Natural killer cell treated with Interleukin-12 subunit alpha and Interleukin-12 subunit beta and Interleukin-15 and Interleukin-18, amount 100 ng/mL, for 72 hours (primary cell): Measurements from ENCODE around the gene CHCHD6. TPM values are rescaled to one million over a fixed set of nuclear protein-coding genes. Genes with fewer than 3 reads are reported as not detected.
"Not testable (repeated sequence)": the region's sequence is repeated elsewhere in the genome, so short reads cannot be mapped to it uniquely, and the experiment has no call there.

Experiments used
- ATAC-seq, 2 donors: fragments of 150-1000 bp; cut with Tn5 transposase in 1 of 2; sonication (Bioruptor Pico), chemical (Tn5 transposase) in 1 of 2; 2 replicates each; pipeline ENCODE4 v1.10.0; 2021
- DNase-seq: peaks from one replicate; pipeline ENCODE4 v3.0.0; 2022; ENCODE audit warnings: low spot score
- H3K27ac Mint-ChIP-seq, 2 donors: 1 replicate in 1 of 2; 2 replicates in 1 of 2; pipeline ENCODE4 v1.8.0; 2022; ENCODE audit warnings: mixed read lengths in 2 of 2, mild to moderate bottlenecking in 1 of 2, moderate library complexity in 1 of 2
- H3K27me3 Mint-ChIP-seq, 2 donors: 1 replicate in 1 of 2; 2 replicates in 1 of 2; pipeline ENCODE4 v1.8.0; 2022; ENCODE audit warnings: mixed read lengths in 2 of 2
- H3K36me3 Mint-ChIP-seq: one replicate; pipeline ENCODE4 v1.8.0; 2022; ENCODE audit warnings: mixed read lengths
- H3K4me1 Mint-ChIP-seq, 2 donors: 1 replicate in 1 of 2; 2 replicates in 1 of 2; pipeline ENCODE4 v1.8.0; 2022; ENCODE audit warnings: low read depth in 2 of 2, mixed read lengths in 2 of 2, mild to moderate bottlenecking in 1 of 2
- H3K4me3 Mint-ChIP-seq: one replicate; pipeline ENCODE4 v1.8.0; 2022; ENCODE audit warnings: mixed read lengths
- H3K9me3 Mint-ChIP-seq: 2 replicates; pipeline ENCODE4 v1.8.0; 2022; ENCODE audit warnings: mixed read lengths
- total RNA-seq, 2 donors: library from RNA; stranded (reverse); gene quantifications; one replicate each; pipeline ENCODE4 v1.2.3, GENCODE V29; 2022

Gene CHCHD6
- total RNA-seq, 2 donors from 2014 or later: 8.0 to 13.3 TPM

- Mint-ChIP-seq H3K27me3 (peaks cover 0 to 3% of the 10 kb centered on the region in 2 donors), H3K36me3 (peaks cover 16% of the 10 kb centered on the region), H3K27ac (no peak overlapping the region), H3K4me3 (no peak overlapping the region), H3K9me3 (peaks cover 13% of the 10 kb centered on the region), H3K4me1 (peaks cover 0 to 7% of the 10 kb centered on the region in 2 donors)
- ATAC-seq (no peak), DNase-seq (no peak)
Observed at GRCh38 chr3:126768903-126769302, 64.9 kb downstream of the CHCHD6 start.

DNA sequence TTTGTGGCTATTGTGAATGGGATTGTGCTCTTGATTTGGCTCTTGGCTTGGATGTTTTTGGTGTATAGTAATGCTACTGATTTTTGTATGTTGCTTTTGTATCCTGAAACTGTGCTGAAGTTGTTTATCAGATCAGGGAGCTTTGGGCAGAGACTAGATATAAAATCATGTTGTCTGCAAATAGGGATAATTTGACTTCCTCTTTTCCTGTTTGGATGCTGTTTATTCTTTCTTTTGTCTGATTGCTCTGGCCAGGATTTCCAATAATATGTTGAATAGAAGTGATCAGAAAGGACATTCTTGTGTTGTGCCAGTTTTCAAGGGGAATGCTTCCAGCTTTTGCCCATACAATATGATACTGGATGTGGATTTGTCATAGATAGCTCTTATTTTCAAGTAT, 66.1 kb downstream of the CHCHD6 start:
- Mint-ChIP-seq H3K4me3 (no peak overlapping the region), H3K36me3 (peaks cover 16% of the 10 kb centered on the region)

DNA sequence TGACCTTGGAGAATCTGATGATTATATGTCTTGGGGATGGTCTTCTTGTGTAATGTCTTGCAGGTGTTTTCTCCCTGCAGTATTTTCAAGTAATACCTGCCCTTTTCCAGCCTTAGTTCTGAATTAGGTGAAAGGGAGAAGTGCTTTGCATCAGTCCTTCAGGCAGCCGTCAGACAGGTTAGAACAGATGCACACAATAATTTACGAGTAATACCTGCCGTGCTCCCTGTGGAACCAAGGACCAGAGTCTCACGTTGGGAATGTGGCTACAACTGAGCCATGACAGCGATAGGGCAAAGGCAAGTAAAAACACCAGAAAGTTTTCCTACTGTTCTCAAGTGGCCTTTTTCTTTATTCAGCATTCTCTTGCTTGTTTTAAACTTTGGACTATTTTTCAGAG, 69.1 kb downstream of the CHCHD6 start:
- Mint-ChIP-seq H3K27me3 (peaks cover 0 to 3% of the 10 kb centered on the region in 2 donors), H3K27ac (no peak overlapping the region), H3K9me3 (peaks cover 13% of the 10 kb centered on the region), H3K36me3 (peaks cover 16% of the 10 kb centered on the region), H3K4me3 (no peak overlapping the region), H3K4me1 (peaks cover 0 to 1% of the 10 kb centered on the region in 2 donors)
- DNase-seq: no peak
- no peak for ATAC-seq

More for the DNA sequence above, 66.1 kb downstream of the CHCHD6 start:
- H3K27ac Mint-ChIP-seq: no peak overlapping the region
- H3K4me1 Mint-ChIP-seq: peaks cover 0 to 7% of the 10 kb centered on the region in 2 donors
- DNase-seq: no peak
- no peak for ATAC-seq
- peaks cover 13% of the 10 kb centered on the region for H3K9me3 Mint-ChIP-seq
- peaks cover 0 to 3% of the 10 kb centered on the region in 2 donors for H3K27me3 Mint-ChIP-seq

DNA sequence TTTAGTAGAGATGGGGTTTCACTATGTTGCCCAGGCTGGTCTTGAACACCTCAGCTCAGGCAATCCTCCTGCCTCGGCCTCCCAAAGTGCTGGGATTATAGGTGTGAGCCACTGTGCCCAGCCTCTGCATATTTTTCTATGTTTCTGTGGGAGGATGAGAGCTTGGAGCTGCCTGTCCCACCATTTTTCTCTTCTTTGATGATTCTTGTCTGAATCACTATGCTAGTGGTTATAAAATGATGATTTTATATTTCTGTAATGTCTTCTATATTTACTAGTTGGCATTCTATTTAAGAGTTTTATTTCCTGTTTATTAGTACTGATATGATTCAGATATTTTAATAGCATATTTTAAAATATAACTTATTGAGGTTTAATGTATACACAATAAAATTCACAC, 69.7 kb downstream of the CHCHD6 start:
- H3K4me1 Mint-ChIP-seq: no peaks in the 10 kb centered on the region
- H3K4me3 Mint-ChIP-seq: no peak overlapping the region
- ATAC-seq: no peak

DNA sequence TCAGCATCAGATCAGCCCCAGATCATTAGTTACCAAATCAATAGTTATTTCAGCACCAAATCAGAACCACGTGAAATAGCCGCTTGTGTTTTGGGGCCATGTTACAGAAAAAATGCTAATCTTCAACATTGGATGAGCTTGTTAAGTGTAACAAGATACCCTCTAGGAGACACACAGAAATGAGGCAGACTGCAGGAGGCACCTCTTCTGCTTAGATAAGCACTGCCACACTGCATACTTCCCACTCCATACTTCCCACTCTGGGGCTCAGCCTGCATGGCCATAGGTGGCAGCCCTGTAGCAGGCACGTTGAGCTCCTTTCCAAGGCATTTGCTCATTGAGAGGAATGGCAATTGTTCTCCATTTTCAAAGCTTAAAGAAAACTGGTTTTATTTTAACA, 73.3 kb downstream of the CHCHD6 start:
- Mint-ChIP-seq H3K27me3 (peaks cover 0 to 2% of the 10 kb centered on the region in 2 donors), H3K27ac (no peak overlapping the region), H3K4me3 (no peak overlapping the region), H3K4me1 (no peaks in the 10 kb centered on the region), H3K36me3 (peaks cover 4% of the 10 kb centered on the region), H3K9me3 (peaks cover 3% of the 10 kb centered on the region)
- DNase-seq (no peak), ATAC-seq (no peak)

More for the DNA sequence above, 69.7 kb downstream of the CHCHD6 start:
- Mint-ChIP-seq H3K9me3 (peaks cover 13% of the 10 kb centered on the region), H3K27me3 (peaks cover 0 to 3% of the 10 kb centered on the region in 2 donors), H3K27ac (no peak overlapping the region), H3K36me3 (peaks cover 16% of the 10 kb centered on the region)
- no peak for DNase-seq

DNA sequence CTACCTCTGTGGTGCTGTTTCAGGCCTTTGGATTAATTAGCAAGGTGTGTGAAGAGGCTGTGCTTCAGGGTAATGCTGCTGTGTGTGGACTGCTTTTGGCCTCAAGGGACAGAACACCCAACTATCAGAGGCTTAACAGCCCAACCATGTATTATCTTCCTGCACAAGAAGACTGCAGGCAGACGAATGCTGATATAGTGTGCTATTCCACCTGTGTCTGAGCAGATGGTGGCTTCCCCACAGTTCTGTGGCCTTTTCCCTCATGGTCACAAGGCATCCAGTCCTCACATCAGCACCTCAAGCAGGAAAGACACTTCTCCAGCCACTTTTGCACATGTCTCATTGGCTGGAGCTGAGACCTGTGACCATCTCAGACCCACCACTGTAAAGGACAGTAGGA, 76.6 kb downstream of the CHCHD6 start:
- no peak for ATAC-seq
- Mint-ChIP-seq H3K4me3 (no peak overlapping the region), H3K9me3 (no peaks in the 10 kb centered on the region), H3K27ac (no peak overlapping the region), H3K36me3 (no peaks in the 10 kb centered on the region), H3K27me3 (no peaks in the 10 kb centered on the region), H3K4me1 (peaks cover 6 to 9% of the 10 kb centered on the region in 2 donors)
- DNase-seq: no peak

DNA sequence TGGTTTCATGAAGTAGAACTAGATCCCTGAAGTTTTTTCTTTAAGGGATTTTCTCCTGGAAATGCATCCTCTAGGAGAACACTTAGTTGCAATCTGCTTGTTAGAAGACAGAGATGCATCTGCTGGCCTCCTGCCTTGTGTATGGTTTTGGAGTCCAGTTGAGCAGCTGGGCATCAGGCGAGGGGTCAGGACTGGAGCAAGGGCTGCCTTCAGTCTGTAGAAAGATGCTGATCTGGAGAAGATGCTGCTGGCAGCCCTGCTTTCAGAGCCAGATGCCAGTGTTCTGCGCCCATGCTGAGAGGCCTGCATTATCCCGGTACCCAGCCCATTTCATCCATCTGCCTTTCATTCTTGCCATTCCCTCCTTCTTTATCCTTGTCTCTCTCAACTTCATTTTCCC, 77.4 kb downstream of the CHCHD6 start:
- no peaks in the 10 kb centered on the region for H3K27me3 Mint-ChIP-seq
- H3K9me3 Mint-ChIP-seq: no peaks in the 10 kb centered on the region
- ATAC-seq (no peak), DNase-seq (no peak)
- H3K36me3 Mint-ChIP-seq: no peaks in the 10 kb centered on the region
- no peak overlapping the region for H3K4me3 Mint-ChIP-seq
- no peak overlapping the region for H3K27ac Mint-ChIP-seq
- H3K4me1 Mint-ChIP-seq: peaks cover 6 to 9% of the 10 kb centered on the region in 2 donors

GRCh38 chr3:126781889-126782491, 78.0 kb downstream of the CHCHD6 start:
- no peak overlapping the region for H3K4me3 Mint-ChIP-seq
- DNase-seq (no peak), ATAC-seq (no peak)
- H3K4me1 Mint-ChIP-seq: peaks cover 6 to 9% of the 10 kb centered on the region in 2 donors
- no peaks in the 10 kb centered on the region for H3K9me3 Mint-ChIP-seq
- no peak overlapping the region for H3K27ac Mint-ChIP-seq
- no peaks in the 10 kb centered on the region for H3K36me3 Mint-ChIP-seq
- H3K27me3 Mint-ChIP-seq: no peaks in the 10 kb centered on the region

GRCh38 chr3:126782536-126782935, 78.5 kb downstream of the CHCHD6 start:
- Mint-ChIP-seq H3K27ac (no peak overlapping the region), H3K36me3 (no peaks in the 10 kb centered on the region), H3K27me3 (no peaks in the 10 kb centered on the region), H3K4me1 (peaks cover 6 to 9% of the 10 kb centered on the region in 2 donors), H3K9me3 (no peaks in the 10 kb centered on the region), H3K4me3 (no peak overlapping the region)
- DNase-seq (no peak), ATAC-seq (no peak)

DNA sequence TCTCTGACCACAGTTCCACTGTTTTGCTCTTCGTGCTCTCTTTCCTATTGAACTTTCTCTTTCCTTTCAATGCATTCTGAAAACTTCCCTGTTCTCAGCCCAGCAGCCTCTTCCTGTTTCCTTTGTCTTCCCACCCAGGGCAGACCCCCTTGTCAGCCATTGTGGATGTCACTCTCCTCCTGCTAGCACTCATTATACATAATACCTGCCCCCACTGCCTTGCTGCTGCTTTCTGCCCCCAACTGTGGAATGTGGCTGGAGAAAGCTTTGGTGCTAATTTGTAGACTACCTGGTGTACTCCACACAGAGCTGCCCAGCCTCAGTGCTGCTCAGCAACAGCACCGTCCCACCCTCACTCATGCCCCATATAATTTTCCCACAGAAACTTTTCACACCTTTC, 80.2 kb downstream of the CHCHD6 start:
- Mint-ChIP-seq H3K9me3 (peaks cover 3% of the 10 kb centered on the region), H3K4me3 (no peak overlapping the region), H3K36me3 (peaks cover 5% of the 10 kb centered on the region), H3K4me1 (peaks cover 6 to 9% of the 10 kb centered on the region in 2 donors), H3K27me3 (peaks cover 0 to 3% of the 10 kb centered on the region in 2 donors), H3K27ac (no peak overlapping the region)
- DNase-seq (no peak), ATAC-seq (no peak)

DNA sequence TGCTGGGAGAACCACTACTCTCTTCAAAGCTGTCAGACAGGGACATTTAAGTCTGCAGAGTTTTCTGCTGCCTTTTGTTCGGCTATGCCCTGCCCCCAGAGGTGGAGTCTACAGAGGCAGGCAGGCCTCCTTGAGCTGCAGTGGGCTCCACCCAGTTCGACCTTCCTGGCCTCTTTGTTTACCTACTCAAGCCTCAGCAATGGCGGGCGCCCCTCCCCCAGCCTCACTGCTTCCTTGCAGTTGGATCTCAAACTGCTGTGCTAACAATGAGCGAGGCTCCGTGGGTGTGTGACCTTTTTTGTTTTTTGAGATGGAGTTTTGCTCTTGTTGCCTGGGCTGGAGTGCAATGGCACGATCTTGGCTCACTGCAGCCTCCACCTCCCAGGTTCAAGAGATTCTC, 87.3 kb downstream of the CHCHD6 start:
- not testable (repeated sequence) for DNase-seq, H3K27ac Mint-ChIP-seq, H3K27me3 Mint-ChIP-seq

GRCh38 chr3:126792998-126793397, 89.0 kb downstream of the CHCHD6 start:
- DNase-seq (no peak), ATAC-seq (no peak)
- Mint-ChIP-seq H3K27ac (no peak overlapping the region), H3K27me3 (peaks cover 3 to 6% of the 10 kb centered on the region in 2 donors), H3K4me3 (no peak overlapping the region), H3K4me1 (peaks cover 3 to 4% of the 10 kb centered on the region in 2 donors), H3K9me3 (peaks cover 12% of the 10 kb centered on the region), H3K36me3 (peaks cover 28% of the 10 kb centered on the region)

More for the DNA sequence above, 87.3 kb downstream of the CHCHD6 start:
- Mint-ChIP-seq H3K9me3 (peaks cover 12% of the 10 kb centered on the region), H3K36me3 (peaks cover 28% of the 10 kb centered on the region)
- ATAC-seq, H3K4me3 Mint-ChIP-seq, H3K4me1 Mint-ChIP-seq: not testable (repeated sequence)

DNA sequence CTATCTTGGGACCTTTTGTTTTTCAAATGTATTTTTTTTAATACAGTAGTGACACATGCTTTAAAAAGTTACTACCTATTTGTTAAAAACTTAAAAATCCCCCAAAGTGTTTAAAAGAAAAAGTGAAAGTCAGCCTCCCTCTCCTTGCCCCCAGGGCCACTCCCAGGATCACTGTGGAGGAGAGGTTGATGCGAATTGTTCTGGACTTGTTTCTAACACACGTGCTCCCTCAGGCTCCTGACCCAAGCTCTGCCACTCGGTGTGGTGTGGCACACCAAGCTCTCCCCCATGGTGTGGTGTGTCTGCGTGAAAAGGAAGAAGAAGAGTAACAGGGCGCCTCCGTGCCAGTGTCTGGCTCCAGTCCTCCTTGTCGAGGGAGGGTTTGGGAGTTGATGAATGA, 93.5 kb downstream of the CHCHD6 start:
- Mint-ChIP-seq H3K36me3 (peaks cover 31% of the 10 kb centered on the region), H3K27ac (no peak overlapping the region), H3K4me3 (no peak overlapping the region), H3K27me3 (peaks cover 4 to 5% of the 10 kb centered on the region in 2 donors), H3K9me3 (peaks cover 14% of the 10 kb centered on the region), H3K4me1 (peaks cover 0 to 3% of the 10 kb centered on the region in 2 donors)
- DNase-seq (no peak), ATAC-seq (no peak)

- ATAC-seq (no peak), DNase-seq (no peak)
- H3K4me1 Mint-ChIP-seq: peaks cover 0 to 3% of the 10 kb centered on the region in 2 donors
- peaks cover 22% of the 10 kb centered on the region for H3K36me3 Mint-ChIP-seq
- H3K27me3 Mint-ChIP-seq: peaks cover 0 to 5% of the 10 kb centered on the region in 2 donors
- H3K4me3 Mint-ChIP-seq: no peak overlapping the region
- H3K27ac Mint-ChIP-seq: no peak overlapping the region
- peaks cover 8% of the 10 kb centered on the region for H3K9me3 Mint-ChIP-seq
Observed at GRCh38 chr3:126798521-126798920, 94.5 kb downstream of the CHCHD6 start.

GRCh38 chr3:126799099-126799498, 95.1 kb downstream of the CHCHD6 start:
- H3K27ac Mint-ChIP-seq: no peak overlapping the region
- DNase-seq (no peak), ATAC-seq (no peak)
- peaks cover 0 to 5% of the 10 kb centered on the region in 2 donors for H3K27me3 Mint-ChIP-seq
- H3K4me3 Mint-ChIP-seq: no peak overlapping the region
- peaks cover 23% of the 10 kb centered on the region for H3K36me3 Mint-ChIP-seq
- peaks cover 0 to 3% of the 10 kb centered on the region in 2 donors for H3K4me1 Mint-ChIP-seq
- peaks cover 8% of the 10 kb centered on the region for H3K9me3 Mint-ChIP-seq
